C4-2B (cell line): Measurements from ENCODE around the gene LURAP1L.

Experiments used
- H3K27ac ChIP-seq: fragments of 450-650 bp; 2 replicates; pipeline ENCODE4 v1.5.1; 2017
- CTCF ChIP-seq: fragments of 450-650 bp; conservative IDR thresholded peaks from 2 replicates; pipeline ENCODE4 v1.5.1; 2017; ENCODE audit warnings: mild to moderate bottlenecking
- ZFX ChIP-seq: fragments of 450-650 bp; IDR thresholded peaks from 2 replicates; pipeline ENCODE4 v1.6.1; 2017

The LURAP1L gene

DNA sequence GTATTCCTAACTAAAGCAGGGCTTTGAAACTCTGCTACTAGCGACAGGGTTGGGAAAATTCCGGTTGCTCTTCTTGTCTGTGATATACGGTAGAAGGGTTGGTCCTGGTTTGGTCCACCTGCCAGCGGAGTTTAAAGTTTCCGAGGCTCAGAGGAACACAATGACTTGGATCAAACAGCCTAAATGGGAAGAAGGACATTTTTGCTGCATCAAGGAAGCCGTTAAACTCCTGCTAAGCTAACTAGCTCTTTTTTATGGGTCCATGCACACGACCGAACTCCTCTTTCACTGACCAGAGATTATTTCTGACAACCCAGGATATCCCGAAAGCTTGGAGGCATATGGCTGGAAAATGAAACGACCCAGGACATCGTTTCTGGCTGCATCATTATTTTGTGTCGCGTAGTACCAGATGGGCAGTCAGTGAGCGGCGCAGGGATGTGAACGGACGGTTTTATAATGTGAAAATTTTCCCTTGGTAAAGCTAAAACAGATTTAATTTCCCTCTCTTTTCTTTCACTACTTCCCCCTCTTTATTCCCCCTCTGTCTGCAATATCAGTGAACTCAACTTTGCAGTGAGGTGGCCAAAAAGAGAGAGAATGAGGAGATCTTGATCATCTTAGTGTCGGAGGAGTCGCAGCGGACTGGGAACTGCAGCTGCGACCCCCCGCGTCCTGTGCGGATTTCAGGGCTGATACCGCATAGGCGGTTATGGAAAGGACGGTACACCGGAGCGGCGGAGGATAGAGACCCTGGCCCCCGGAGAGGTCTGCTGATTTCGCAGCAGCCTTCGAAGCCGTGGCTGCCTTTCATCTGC is at the start of gene LURAP1L:
LURAP1L (plus strand) TSS at position 160 of the 818 bp plus-strand sequence. CDS start 696 bp downstream, outside the sequence.
- H3K27ac ChIP-seq, result no peak within 1 kb of the TSS

DNA sequence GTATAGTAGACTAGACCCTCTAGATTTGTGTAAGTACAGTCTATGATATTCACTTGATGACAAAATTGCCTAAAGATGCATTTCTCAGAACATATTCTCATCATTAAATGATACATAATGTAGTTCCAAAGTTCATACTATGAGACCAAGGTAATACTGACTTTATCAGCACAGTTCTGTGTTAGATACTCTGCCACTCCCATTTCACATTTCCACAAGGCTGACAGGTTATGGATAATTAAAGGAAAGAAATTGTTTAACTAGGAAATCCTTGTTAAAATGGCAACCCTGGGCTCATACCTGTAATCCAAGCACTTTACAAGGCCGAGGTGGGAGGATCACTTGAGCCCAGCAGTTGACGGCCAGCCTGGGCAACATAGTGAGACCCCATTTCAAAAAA is 48.0 kb upstream of the LURAP1L start:
- TF ChIP-seq CTCF, result no peak
- no peak for TF ChIP-seq ZFX
- no peak overlapping the region for H3K27ac ChIP-seq

More for the DNA sequence above, at the start of gene LURAP1L:
- no peak for TF ChIP-seq CTCF
- TF ChIP-seq ZFX, result no peak

- TF ChIP-seq ZFX (no peak), CTCF (no peak)
- no peak overlapping the region for H3K27ac ChIP-seq
Measured at GRCh38 chr9:12730198-12730597, 44.6 kb upstream of the LURAP1L start.

GRCh38 chr9:12730927-12731326 is 43.9 kb upstream of the LURAP1L start:
- TF ChIP-seq ZFX (no peak), CTCF (no peak)
- H3K27ac ChIP-seq, result no peak overlapping the region

DNA sequence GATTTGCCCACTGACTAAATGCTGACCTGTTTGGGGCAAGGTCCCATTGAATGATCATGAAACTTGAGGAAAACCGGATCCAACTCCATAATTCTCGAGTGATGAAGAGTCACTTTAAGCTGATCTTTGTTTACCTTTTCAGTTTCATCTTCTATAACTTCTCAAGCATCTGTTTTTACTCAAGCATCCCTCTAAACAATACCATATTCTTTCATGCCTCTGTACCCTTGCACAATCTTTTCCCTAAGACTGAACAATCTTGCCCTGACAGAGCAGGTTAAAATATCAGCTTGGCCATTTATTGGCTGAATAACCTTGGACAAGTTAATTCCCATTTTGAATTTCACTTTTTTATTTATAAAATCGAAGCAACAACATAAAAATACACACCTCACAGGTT is 41.8 kb upstream of the LURAP1L start:
- TF ChIP-seq CTCF (no peak), ZFX (no peak)
- no peak overlapping the region for H3K27ac ChIP-seq

GRCh38 chr9:12735665-12736064 is 39.2 kb upstream of the LURAP1L start:
- TF ChIP-seq ZFX, result no peak
- TF ChIP-seq CTCF, result no peak
- H3K27ac ChIP-seq, result no peak overlapping the region

GRCh38 chr9:12737871-12738270 is 36.9 kb upstream of the LURAP1L start:
- H3K27ac ChIP-seq, result no peak overlapping the region
- no peak for TF ChIP-seq ZFX
- TF ChIP-seq CTCF, result no peak
